Common myeloid progenitor, CD34-positive (primary cell): ENCODE results near the gene IQSEC2.
A peak's percentile ranks its signal among the peaks of the same experiment; 100 is the strongest.

Experiments used
- CTCF ChIA-PET: fragments of 350-600 bp; sonication (Branson Sonifier 250); formaldehyde crosslinking; loops from one replicate; lab custom pipeline; 2021; ENCODE audit warnings: antibody characterized with exemption; lab: Charles Lee
- POLR2A ChIA-PET: fragments of 350-600 bp; sonication (Branson Sonifier 250); formaldehyde crosslinking; loops from one replicate; lab custom pipeline; 2021; ENCODE audit warnings: antibody characterized with exemption; lab: Charles Lee
- DNase-seq, 3 donors: peaks; one replicate each; pipeline versions ENCODE4 v3.0.0 to v3.0.0-alpha.2; 2013
- H3K27ac ChIP-seq, 2 experiments: 1 replicate in 1 of 2; 2 replicates in 1 of 2; pipeline ENCODE4 v1.7.0; 2013; ENCODE audit warnings: inconsistent platforms in 2 of 2, low read length in 2 of 2, mild to moderate bottlenecking in 2 of 2, low read depth in 1 of 2, moderate library complexity in 1 of 2; ENCODE audit not compliant: severe bottlenecking in 2 of 2, insufficient read depth in 1 of 2, poor library complexity in 1 of 2
- H3K27me3 ChIP-seq, 5 experiments: replicated peaks in 2 of 5; 1 replicate in 3 of 5; 2 replicates in 2 of 5; pipeline versions ENCODE4 v1.6.1 to v1.7.0; 2013; ENCODE audit warnings: low read length in 4 of 5, mild to moderate bottlenecking in 2 of 5, moderate library complexity in 2 of 5, inconsistent platforms in 1 of 5; ENCODE audit not compliant: insufficient read depth in 5 of 5, control insufficient read depth in 4 of 5
- H3K36me3 ChIP-seq, 4 experiments: 1 replicate in 2 of 4; 2 replicates in 2 of 4; pipeline versions ENCODE4 v1.6.1 to v1.7.0; 2013; ENCODE audit warnings: low read length in 3 of 4, control low read depth in 1 of 4, mild to moderate bottlenecking in 1 of 4; ENCODE audit not compliant: control insufficient read depth in 4 of 4, insufficient read depth in 4 of 4
- H3K4me1 ChIP-seq, 4 experiments: 1 replicate in 3 of 4; 2 replicates in 1 of 4; pipeline versions ENCODE4 v1.6.1 to v1.7.1; 2013; ENCODE audit warnings: low read length in 3 of 4, mild to moderate bottlenecking in 3 of 4, control low read depth in 1 of 4, inconsistent platforms in 1 of 4, moderate library complexity in 1 of 4; ENCODE audit not compliant: control insufficient read depth in 4 of 4, insufficient read depth in 4 of 4; ENCODE audit errors: control extremely low read depth in 1 of 4
- H3K4me3 ChIP-seq, 7 experiments: 1 replicate in 4 of 7; 2 replicates in 3 of 7; pipeline versions ENCODE4 v1.5.1 to v1.7.0; 2013; ENCODE audit warnings: mild to moderate bottlenecking in 7 of 7, low read length in 6 of 7, moderate library complexity in 6 of 7, inconsistent platforms in 2 of 7, low read depth in 2 of 7, control low read depth in 1 of 7; ENCODE audit not compliant: insufficient read depth in 4 of 7, control insufficient read depth in 1 of 7; ENCODE audit errors: extremely low read depth in 1 of 7
- H3K9me3 ChIP-seq, 5 experiments: 1 replicate in 4 of 5; 2 replicates in 1 of 5; pipeline versions ENCODE4 v1.6.1 to v1.7.1; 2013; ENCODE audit warnings: low read length in 4 of 5, mild to moderate bottlenecking in 2 of 5, inconsistent platforms in 1 of 5, low read depth in 1 of 5, moderate library complexity in 1 of 5; ENCODE audit not compliant: control insufficient read depth in 4 of 5, insufficient read depth in 2 of 5; ENCODE audit errors: control extremely low read depth in 1 of 5
- WGBS: methylation state at CpG from one replicate; pipeline ENCODE4 v1.1.5; 2013; ENCODE audit not compliant: insufficient coverage; 5-methylcytosine and 5-hydroxymethylcytosine counted together

The IQSEC2 gene

DNA sequence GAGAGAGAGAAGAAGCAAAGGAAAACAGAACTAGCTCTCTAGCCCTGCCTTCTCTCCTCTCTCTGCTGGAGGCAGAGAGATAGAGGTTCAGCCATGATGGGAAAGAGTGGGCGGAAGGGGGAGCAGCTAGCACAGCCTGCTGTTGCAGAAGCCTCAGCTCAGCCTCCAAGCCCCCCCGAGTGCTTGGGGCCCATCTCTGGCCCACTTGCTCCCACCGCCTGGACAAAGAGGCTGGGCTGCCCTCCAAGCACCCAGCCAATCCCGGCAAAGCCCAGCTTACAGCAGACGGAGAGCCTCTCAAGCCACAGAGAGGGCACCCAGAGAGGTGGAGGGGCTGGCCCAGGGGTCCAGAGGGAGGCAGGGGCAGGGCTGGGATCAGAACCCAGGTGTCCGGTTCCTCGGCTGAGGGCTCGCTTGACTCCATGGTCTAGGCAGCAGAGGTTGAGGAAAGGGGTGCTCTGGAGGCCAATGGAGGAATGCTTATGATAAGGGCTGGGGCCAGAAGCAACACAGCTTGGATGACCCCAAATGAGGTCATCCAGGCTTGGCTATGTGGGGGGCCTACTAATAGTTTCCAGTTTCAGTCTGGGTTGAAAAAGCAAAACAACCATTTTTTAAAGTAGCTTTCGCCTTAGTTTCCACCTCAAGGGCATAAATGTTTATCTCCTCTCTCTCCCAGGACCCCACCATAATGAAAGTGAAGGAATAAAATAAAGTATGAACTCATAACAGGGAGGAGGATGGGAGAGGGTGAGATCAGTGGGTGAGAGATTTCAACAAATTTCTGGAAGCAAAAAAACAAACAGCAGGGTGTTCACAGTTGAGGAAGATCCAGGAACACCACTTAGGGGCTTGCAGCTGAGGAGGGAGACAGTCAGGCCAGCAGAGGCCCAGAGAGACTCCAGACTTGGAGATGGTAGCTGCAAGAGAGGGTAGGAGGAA is 24.9 kb upstream of the IQSEC2 start:
- DNase-seq, result no peak
- Histone ChIP-seq H3K4me3 (no peak overlapping the region), H3K27me3 (peaks cover 0 to 17% (median 0%) of the 10 kb centered on the region in 5 experiments), H3K4me1 (no peaks in the 10 kb centered on the region), H3K27ac (no peak overlapping the region), H3K9me3 (no peaks in the 10 kb centered on the region), H3K36me3 (no peaks in the 10 kb centered on the region)
- CTCF ChIA-PET, result interaction anchor here (1.4 to 2.1 kb wide), 2 partner anchors 10 to 12 kb away, joined by 6 to 8 read pairs; no protein-coding TSS in a partner anchor
- POLR2A ChIA-PET, result no interaction called here
- 93% methylated on average over 7 of the region's 9 CpGs for WGBS

DNA sequence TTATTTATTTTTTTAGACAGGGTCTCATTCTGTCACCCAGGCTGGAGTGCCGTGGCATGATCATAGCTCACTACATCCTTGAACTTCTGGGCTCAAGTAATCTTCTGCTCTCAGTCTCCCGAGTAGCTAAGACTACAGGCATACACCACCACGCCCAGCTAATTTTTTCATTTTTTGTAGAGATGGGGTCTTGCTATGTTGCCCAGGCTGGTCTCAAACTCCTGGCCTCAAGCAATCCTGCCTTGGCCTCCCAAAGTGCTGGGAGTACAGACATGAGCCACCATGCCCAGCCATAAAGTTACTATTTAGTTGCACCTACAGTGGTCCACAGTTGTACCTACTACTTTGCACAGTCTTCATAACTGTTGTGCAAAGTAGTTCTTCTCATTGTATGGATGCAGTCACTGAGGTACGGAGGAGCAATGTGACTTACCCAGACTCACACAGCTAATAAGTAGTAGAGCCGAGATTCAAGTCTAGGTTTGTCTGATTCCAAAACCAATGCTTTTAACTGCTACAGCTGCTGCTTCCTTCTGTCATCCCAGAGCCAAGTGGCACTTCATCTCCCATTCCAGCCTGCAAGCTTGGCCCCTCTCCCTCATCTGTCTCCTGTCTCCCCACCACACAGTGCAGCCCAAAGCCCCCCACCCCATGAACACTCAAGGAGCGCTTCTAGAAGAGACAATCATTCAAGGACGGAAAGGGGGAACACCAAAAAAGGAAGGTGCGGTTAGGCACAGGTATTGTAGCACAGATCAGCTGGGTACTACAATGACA is 24.0 kb upstream of the IQSEC2 start:
- Histone ChIP-seq H3K9me3 (no peaks in the 10 kb centered on the region), H3K4me1 (no peaks in the 10 kb centered on the region), H3K27me3 (peaks cover 0 to 18% (median 0%) of the 10 kb centered on the region in 5 experiments), H3K36me3 (no peaks in the 10 kb centered on the region), H3K27ac (no peak overlapping the region), H3K4me3 (no peak overlapping the region)
- no peak for DNase-seq
- whole genome bisulfite sequencing, result 90% methylated on average over 8 of the region's 8 CpGs
- ChIA-PET POLR2A (no interaction called here), CTCF (interaction anchor here (1.1 to 2.1 kb wide), 3 partner anchors 9 to 20 kb away, joined by 3 to 8 read pairs (median 6); no protein-coding TSS in a partner anchor)

DNA sequence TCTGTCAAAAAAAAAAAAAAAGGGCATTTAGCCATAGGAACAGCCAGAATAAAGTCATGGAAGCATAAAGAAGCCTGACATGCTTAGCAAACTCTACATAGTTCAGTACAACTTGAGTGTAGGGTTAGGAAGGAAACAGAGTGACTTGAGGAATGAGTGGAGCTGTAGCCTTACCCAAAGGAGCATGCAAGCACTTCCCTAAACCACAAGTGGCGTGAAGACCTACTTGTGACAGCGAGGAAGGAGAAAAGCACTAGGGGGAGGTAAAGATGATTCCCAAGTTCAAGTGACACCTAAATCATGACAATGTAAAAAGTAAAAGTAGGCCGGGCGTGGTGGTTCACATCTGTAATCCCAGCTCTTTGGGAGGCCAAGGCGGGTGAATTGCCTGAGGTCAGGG is 21.8 kb upstream of the IQSEC2 start:
- POLR2A ChIA-PET, result interaction anchor here (0.6 kb wide), 1 partner anchor 48 kb away, joined by 3 read pairs; no protein-coding TSS in a partner anchor
- CTCF ChIA-PET, result interaction anchor here (1.4 to 1.5 kb wide), 2 partner anchors 10 to 19 kb away, joined by 4 read pairs; no protein-coding TSS in a partner anchor
- Histone ChIP-seq H3K27me3 (peaks cover 0 to 23% (median 0%) of the 10 kb centered on the region in 5 experiments), H3K9me3 (no peaks in the 10 kb centered on the region), H3K27ac (no peak overlapping the region), H3K36me3 (no peaks in the 10 kb centered on the region), H3K4me3 (no peak overlapping the region), H3K4me1 (no peaks in the 10 kb centered on the region)
- DNase-seq, result no peak
- 94% methylated on average over 5 of the region's 5 CpGs for WGBS

DNA sequence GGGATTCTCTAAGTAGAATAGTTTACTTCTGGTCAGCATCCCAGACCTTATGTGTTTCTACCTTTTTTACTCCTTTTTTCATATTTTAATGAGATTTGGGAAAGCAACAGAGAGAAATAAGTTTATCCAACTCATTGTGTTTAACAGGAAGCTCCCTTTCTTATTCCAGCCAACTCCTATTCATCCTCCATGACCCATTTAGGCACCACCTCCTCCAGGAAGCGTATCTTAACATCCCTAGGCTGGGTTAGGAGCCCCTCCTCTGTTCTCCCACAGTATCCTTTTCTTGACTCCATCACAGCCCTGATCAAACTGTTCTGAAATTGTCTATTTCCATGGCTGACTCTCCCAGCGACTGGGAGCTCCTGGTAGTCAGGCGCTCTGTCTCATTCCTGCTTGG is 18.8 kb upstream of the IQSEC2 start:
- no peak for DNase-seq
- Histone ChIP-seq H3K36me3 (no peaks in the 10 kb centered on the region), H3K27me3 (peaks cover 0 to 21% (median 0%) of the 10 kb centered on the region in 5 experiments), H3K4me3 (no peak overlapping the region), H3K9me3 (no peaks in the 10 kb centered on the region), H3K4me1 (no peaks in the 10 kb centered on the region), H3K27ac (no peak overlapping the region)
- ChIA-PET POLR2A (no interaction called here), CTCF (interaction anchor here (0.9 to 1.9 kb wide), 6 partner anchors 9 to 77 kb away, joined by 3 to 6 read pairs (median 3); no protein-coding TSS in a partner anchor)
- 93% methylated on average over 3 of the region's 3 CpGs for WGBS

DNA sequence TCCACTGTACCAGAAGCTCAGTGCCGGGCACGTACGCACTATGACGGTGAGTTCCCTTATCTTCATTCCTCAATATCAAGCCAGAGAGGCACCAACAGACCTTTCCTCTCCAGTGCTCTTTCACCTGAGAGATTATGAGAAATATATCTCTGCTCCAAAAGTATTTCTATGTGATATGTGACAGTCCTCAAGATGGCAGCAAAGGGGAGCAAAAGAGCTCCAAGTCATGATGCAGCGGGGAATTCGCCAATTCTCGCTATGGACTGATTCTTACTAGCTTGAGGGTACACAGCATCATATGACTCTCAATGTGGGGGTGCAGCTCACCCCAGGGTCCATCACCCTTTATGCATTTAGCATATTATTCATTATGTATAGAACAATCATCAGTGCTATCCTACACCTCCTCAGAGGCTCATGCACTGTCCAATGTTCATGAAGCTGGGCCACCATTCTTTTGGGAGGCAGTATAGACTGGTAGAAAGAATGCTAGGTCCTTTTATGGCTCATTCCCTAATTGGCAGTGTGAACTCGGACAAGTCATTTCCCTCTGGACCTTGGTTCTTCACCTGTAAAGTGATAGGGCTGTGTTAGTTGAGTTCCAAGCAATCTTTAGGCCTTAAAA is 12.8 kb upstream of the IQSEC2 start:
- DNase-seq, result peak in 2 of 3 donors; percentile 50 to 56
- no peaks in the 10 kb centered on the region for H3K4me1 ChIP-seq
- no peak overlapping the region for H3K27ac ChIP-seq
- 89% methylated on average over 5 of the region's 8 CpGs for WGBS
- no peak overlapping the region for H3K4me3 ChIP-seq
- H3K27me3 ChIP-seq, result peaks cover 0 to 20% (median 0%) of the 10 kb centered on the region in 5 experiments
- ChIA-PET POLR2A (interaction anchor here (0.6 kb wide), 1 partner anchor 24 kb away, joined by 3 read pairs; no protein-coding TSS in a partner anchor), CTCF (interaction anchor here (0.5 to 3.6 kb wide), 10 partner anchors 10 to 188 kb away, joined by 3 to 16 read pairs (median 5); partner anchors contain the start of gene IQSEC2)
- no peaks in the 10 kb centered on the region for H3K9me3 ChIP-seq
- H3K36me3 ChIP-seq, result no peaks in the 10 kb centered on the region

DNA sequence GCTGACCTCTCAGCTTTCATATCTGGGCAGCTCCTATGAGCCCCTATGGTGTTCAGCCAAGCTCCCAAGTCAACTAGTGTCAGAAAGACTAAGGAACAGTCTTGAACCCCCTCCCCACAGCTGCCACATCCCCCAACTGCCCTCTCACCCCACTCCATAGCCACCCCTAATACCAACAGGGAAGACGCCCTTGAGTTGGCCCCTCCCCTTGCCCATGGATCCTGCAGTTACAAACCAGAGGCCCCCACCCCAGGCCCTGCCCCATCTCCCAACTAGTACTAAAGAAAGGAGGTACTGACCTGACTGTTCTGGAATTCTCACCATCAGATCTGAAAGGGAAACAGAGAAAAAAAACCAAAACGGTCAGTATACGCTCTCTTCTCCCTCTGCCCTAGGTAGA is 10.2 kb upstream of the IQSEC2 start:
- no peak overlapping the region for H3K4me3 ChIP-seq
- H3K4me1 ChIP-seq, result peaks cover 0 to 21% (median 16%) of the 10 kb centered on the region in 4 experiments
- no peak for DNase-seq
- H3K27ac ChIP-seq, result no peak overlapping the region
- no peaks in the 10 kb centered on the region for H3K9me3 ChIP-seq
- ChIA-PET CTCF (interaction anchor here (0.6 to 1.1 kb wide), 4 partner anchors 9 to 192 kb away, joined by 3 to 4 read pairs (median 3); no protein-coding TSS in a partner anchor), POLR2A (no interaction called here)
- 82% methylated on average over 2 of the region's 3 CpGs for WGBS
- H3K27me3 ChIP-seq, result peaks cover 0 to 28% (median 0%) of the 10 kb centered on the region in 5 experiments
- H3K36me3 ChIP-seq, result no peaks in the 10 kb centered on the region
